Heart left ventricle (tissue), 13 donors: Measurements from ENCODE around the gene CTXND1.

Experiments
- CTCF ChIP-seq, 12 donors: fragments of 200-600 bp; sonication (generic) in 4 of 12; IDR thresholded peaks; one replicate each; pipeline versions ENCODE4 v1.5.0 to v1.8.0; 2018 to 2022; ENCODE audit warnings: antibody characterized with exemption in 12 of 12, mild to moderate bottlenecking in 5 of 12
- POLR2A ChIP-seq, 2 donors: fragments of 450-650 bp; IDR thresholded peaks; one replicate each; pipeline ENCODE4 v1.6.1; 2017; ENCODE audit warnings: antibody characterized with exemption in 2 of 2, mild to moderate bottlenecking in 2 of 2, moderate library complexity in 2 of 2
- donor health status: ischemic (EF 13 %, LVEDD 7.1; RV severe dilation, severe dysfunction).
- donor health status: DM: no; HTN: yes; CAD: no.
- donor health status: DM: no; HTN: no; CAD: no.
- donor health status: ischemic (EF 25% LVEDD 6.9; RV normal size, moderate dysfunction).
- donor health status: ischemic (EF 25% LVEDD 5.7; RV mildly dilated, moderate dysfunction).
- donor health status: ischemic (EF 35%, LVEDD 5.7; RV mildly dilated, moderate dysfunction).
- donor health status: nonischemic (EF 11% LVEDD 7.7; RV severe dilation, severe dysfunction).
- donor health status: DM: yes; HTN: yes; CAD: no.
- donor health status: PGD.
- donor health status: ischemic (EF 29% LVEDD 5.4; RV normal size, mild dysfunction).
- donor health status: nonischemic (EF 23%, LVEDD 6.1; RV moderate dilation, normal function).

- TF ChIP-seq CTCF (IDR thresholded peaks at IDR 0.05): no peak
- no peak for TF ChIP-seq POLR2A (IDR thresholded peaks at IDR 0.05)
Measured at GRCh38 chr15:80268101-80268500, 16.1 kb upstream of the CTXND1 start.
